Esophagus (tissue), 2 donors: ENCODE measurements around the gene RSF1. TPM values are rescaled to one million over a fixed set of nuclear protein-coding genes. Genes with fewer than 3 reads are reported as not detected.

Experiments
- H3K27ac ChIP-seq, 2 donors: one replicate each; pipeline ENCODE4 v1.5.1; 2013; ENCODE audit warnings: low read depth in 2 of 2, mild to moderate bottlenecking in 2 of 2, inconsistent platforms in 1 of 2, low read length in 1 of 2, moderate library complexity in 1 of 2
- H3K27me3 ChIP-seq, 2 donors: one replicate each; pipeline ENCODE4 v1.6.1; 2013; ENCODE audit warnings: low read length in 2 of 2, control low read depth in 1 of 2, mild to moderate bottlenecking in 1 of 2; ENCODE audit not compliant: insufficient read depth in 2 of 2, control insufficient read depth in 1 of 2
- H3K36me3 ChIP-seq, 2 donors: one replicate each; pipeline ENCODE4 v1.6.1; 2013; ENCODE audit warnings: low read length in 1 of 2; ENCODE audit not compliant: control insufficient read depth in 2 of 2, insufficient read depth in 2 of 2
- H3K4me1 ChIP-seq, 2 donors: one replicate each; pipeline ENCODE4 v1.6.1; 2013; ENCODE audit warnings: low read length in 1 of 2; ENCODE audit not compliant: control insufficient read depth in 2 of 2, insufficient read depth in 2 of 2
- H3K4me3 ChIP-seq, 2 donors: one replicate each; pipeline ENCODE4 v1.5.1; 2013; ENCODE audit warnings: low read length in 2 of 2, mild to moderate bottlenecking in 2 of 2, low read depth in 1 of 2, moderate library complexity in 1 of 2
- H3K9me3 ChIP-seq, 2 donors: one replicate each; pipeline ENCODE4 v1.6.1; 2013; ENCODE audit warnings: mild to moderate bottlenecking in 2 of 2, low read depth in 1 of 2, low read length in 1 of 2, moderate library complexity in 1 of 2; ENCODE audit not compliant: control insufficient read depth in 2 of 2, insufficient read depth in 1 of 2
- WGBS, 2 donors: extraction: QIAGEN DNeasy Blood & Tissue Kit; methylation state at CpG; one replicate each; pipeline ENCODE4 v1.1.7; 2013; 5-methylcytosine and 5-hydroxymethylcytosine counted together
- polyA plus RNA-seq, 2 donors: library from polyadenylated mRNA; stranded (reverse); fragments of 200-250 nt; gene quantifications; one replicate each; pipeline ENCODE4 v1.2.3, GENCODE V29; 2013
- donor health status: healthy with polysubstance abuse.
- donor health status: Bipolar disorder and iron deficiency.

The RSF1 gene
- polyA plus RNA-seq, 2 donors: 4.8 to 8.3 TPM

GRCh38 chr11:77762426-77762825 lies 58.1 kb downstream of the RSF1 start:
- Histone ChIP-seq H3K9me3 (no peaks in the 10 kb centered on the region), H3K36me3 (peaks cover 3% of the 10 kb centered on the region in 2 donors), H3K4me1 (no peaks in the 10 kb centered on the region), H3K27ac (no peak overlapping the region), H3K4me3 (no peak overlapping the region), H3K27me3 (no peaks in the 10 kb centered on the region)

DNA sequence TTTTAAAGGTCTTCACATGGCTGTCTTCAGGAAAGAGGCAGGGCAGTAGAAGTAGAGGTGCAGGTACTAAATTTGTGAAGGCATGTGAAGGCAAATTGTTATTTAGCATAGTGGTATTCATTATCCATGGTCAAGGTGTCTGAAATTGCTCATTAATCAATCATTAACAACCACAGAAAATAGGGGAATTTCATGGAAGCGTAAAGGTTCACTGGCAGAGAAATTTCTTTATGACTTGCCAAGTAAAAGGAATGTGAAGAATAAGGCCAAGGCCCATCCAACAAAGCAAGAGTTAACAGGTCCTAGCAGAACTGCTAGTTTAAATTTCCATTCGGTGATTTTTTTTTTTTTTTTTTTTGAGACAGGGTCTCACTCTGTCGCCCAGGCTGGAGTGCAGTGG lies 59.0 kb downstream of the RSF1 start:
- Histone ChIP-seq H3K4me1 (no peaks in the 10 kb centered on the region), H3K9me3 (no peaks in the 10 kb centered on the region), H3K36me3 (peaks cover 3% of the 10 kb centered on the region in 2 donors), H3K4me3 (no peak overlapping the region), H3K27ac (no peak overlapping the region), H3K27me3 (no peaks in the 10 kb centered on the region)
- WGBS, 2 donors: 53 to 66% methylated on average over 3 of the region's 3 CpGs

- no peaks in the 10 kb centered on the region for H3K27me3 ChIP-seq
- 84 to 89% methylated on average over 2 of the region's 2 CpGs for WGBS, 2 donors
- no peaks in the 10 kb centered on the region for H3K4me1 ChIP-seq
- no peaks in the 10 kb centered on the region for H3K36me3 ChIP-seq
- no peak overlapping the region for H3K27ac ChIP-seq
- no peak overlapping the region for H3K4me3 ChIP-seq
- no peaks in the 10 kb centered on the region for H3K9me3 ChIP-seq
Observed at GRCh38 chr11:77758331-77758730, 62.2 kb downstream of the RSF1 start.

DNA sequence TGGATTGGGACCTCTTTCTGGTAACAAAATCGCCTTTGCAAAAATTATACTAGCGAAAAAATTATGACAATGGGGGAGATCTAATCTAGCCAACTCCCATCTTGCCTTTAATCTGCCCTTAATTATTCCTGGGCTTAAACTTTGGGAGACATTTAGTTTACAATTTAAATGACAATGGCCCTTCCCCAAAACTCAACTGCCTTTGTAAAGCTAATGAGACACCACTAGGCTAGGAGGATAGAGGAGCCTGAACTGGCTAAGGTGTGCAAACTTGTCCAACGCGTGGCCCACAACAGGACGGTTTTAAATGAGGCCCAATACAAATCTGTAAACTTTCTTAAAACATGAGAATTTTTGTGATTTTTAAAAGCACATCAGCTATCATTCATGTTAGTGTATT lies 67.3 kb downstream of the RSF1 start:
- H3K36me3 ChIP-seq: no peaks in the 10 kb centered on the region

GRCh38 chr11:77752516-77752915 lies 68.0 kb downstream of the RSF1 start:
- Histone ChIP-seq H3K4me1 (peaks cover 0 to 2% of the 10 kb centered on the region in 2 donors), H3K27me3 (no peaks in the 10 kb centered on the region), H3K4me3 (no peak overlapping the region), H3K27ac (no peak overlapping the region), H3K36me3 (no peaks in the 10 kb centered on the region), H3K9me3 (no peaks in the 10 kb centered on the region)
- WGBS, 2 donors: 59 to 67% methylated on average over 3 of the region's 3 CpGs

More for the DNA sequence above, 67.3 kb downstream of the RSF1 start:
- H3K9me3 ChIP-seq: no peaks in the 10 kb centered on the region
- no peaks in the 10 kb centered on the region for H3K27me3 ChIP-seq
- WGBS, 2 donors: 95% methylated on average over 5 of the region's 5 CpGs
- no peak overlapping the region for H3K4me3 ChIP-seq
- no peak overlapping the region for H3K27ac ChIP-seq
- H3K4me1 ChIP-seq: peaks cover 0 to 2% of the 10 kb centered on the region in 2 donors

DNA sequence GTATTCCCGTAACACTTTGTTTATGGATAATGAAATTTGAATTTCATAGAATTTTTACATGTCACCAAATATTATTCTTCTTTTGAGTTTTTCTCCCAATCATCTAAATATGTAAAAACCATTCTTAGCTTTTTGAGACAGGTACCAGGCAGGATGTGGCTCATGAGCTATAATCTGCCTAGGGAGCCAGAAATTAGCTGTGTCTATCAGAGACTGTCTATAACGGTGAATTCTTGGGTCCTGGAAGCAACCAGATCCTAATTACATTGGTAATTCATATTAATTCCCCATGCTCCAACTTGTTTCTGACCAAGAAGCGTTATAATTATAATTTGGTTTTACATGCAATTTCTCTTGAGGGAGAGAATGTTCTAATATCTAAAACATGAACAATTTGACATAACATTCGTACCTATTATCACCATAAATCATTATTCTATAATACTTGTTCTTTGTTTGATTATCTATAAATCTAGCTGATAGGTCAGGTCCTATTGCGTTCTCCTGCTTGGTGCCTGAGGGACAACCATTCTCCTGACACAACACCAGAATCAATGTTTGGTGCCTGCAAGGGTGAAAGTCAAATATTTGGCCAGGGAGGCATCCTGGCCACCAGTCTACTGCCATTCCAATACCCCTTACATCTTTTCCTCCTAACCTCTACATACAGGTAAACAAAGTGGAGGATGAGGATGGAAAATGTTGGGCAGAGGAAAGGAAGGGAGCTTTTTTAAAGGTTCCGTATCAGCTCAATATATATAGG lies 69.9 kb downstream of the RSF1 start:
- Histone ChIP-seq H3K27me3 (no peaks in the 10 kb centered on the region), H3K36me3 (no peaks in the 10 kb centered on the region), H3K4me3 (no peak overlapping the region), H3K9me3 (no peaks in the 10 kb centered on the region), H3K4me1 (peaks cover 0 to 2% of the 10 kb centered on the region in 2 donors), H3K27ac (no peak overlapping the region)
- 91 to 93% methylated on average over 6 of the region's 6 CpGs for WGBS, 2 donors

DNA sequence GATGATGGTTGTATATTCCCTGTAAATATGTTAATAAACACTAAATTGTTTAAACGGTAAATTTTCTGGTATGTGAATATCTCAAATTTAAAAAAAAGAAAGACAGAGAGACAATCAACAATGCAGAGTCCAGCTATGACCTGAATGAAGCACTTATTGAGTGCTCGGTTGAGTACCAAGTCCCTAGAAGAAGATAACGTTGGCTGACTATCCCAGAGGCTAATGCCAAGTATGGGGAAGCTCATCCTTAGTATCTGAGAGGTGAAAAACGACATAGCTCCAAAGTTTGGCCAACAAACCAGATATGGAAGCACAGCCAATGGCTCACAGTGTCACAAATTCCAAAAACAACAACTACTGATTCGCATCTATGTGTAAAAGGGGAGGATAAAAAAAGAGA lies 71.3 kb downstream of the RSF1 start:
- Histone ChIP-seq H3K4me3 (no peak overlapping the region), H3K4me1 (peaks cover 0 to 2% of the 10 kb centered on the region in 2 donors), H3K27me3 (no peaks in the 10 kb centered on the region), H3K27ac (no peak overlapping the region), H3K9me3 (no peaks in the 10 kb centered on the region), H3K36me3 (no peaks in the 10 kb centered on the region)
- whole genome bisulfite sequencing, 2 donors: 88% methylated on average over 5 of the region's 5 CpGs

DNA sequence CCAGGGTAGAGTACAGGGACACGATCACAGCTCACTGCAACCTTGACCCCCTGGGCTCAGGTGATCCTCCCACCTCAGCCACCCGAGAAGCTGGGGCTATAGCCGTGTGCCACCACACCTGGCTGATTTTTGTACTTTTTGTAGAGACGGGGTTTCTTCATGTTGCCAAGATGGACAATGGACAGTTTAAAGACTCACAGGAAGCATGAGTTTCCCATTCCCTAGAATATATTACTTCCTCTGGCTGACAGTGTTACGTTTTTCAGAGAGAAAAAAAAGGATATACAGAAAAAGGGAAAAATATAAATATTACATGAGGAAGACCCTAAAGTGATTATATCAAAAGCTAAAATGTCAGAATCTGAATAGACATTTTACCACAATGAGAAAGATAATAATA lies 72.3 kb downstream of the RSF1 start:
- no peaks in the 10 kb centered on the region for H3K27me3 ChIP-seq
- H3K9me3 ChIP-seq: no peaks in the 10 kb centered on the region
- H3K36me3 ChIP-seq: no peaks in the 10 kb centered on the region
- H3K4me3 ChIP-seq: no peak overlapping the region
- H3K4me1 ChIP-seq: peaks cover 0 to 2% of the 10 kb centered on the region in 2 donors
- WGBS, 2 donors: 81 to 85% methylated on average over 5 of the region's 5 CpGs
- H3K27ac ChIP-seq: no peak overlapping the region

DNA sequence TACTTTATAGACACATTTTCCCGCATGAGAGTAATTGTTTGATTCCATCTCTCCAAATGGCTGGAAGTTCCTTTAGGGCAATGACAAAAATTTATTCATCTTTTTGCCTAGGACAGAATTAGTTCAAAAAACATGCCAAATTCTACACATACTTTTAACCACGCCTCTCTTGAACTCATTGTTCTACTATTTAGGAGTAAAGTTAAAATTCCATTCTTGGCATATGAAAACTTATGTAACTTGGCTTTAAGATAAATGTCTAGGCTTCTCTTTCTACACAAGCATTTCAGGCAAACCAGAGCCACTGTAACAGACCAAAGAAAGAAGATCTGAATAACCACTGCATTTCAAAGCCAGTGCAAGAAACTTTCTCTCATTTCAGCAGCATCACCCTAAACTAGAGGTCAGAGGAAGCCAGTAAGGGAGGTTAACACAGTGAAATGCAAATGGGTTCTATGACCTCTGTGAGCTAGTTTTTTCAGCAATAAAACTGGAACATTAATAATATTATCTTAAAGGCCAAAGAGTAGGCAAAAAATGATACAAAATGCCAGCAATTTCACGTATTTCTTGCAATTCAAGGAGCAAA lies 73.0 kb downstream of the RSF1 start:
- peaks cover 0 to 2% of the 10 kb centered on the region in 2 donors for H3K4me1 ChIP-seq
- 54 to 69% methylated on average over 3 of the region's 3 CpGs for WGBS, 2 donors
- H3K4me3 ChIP-seq: no peak overlapping the region
- no peaks in the 10 kb centered on the region for H3K9me3 ChIP-seq
- no peaks in the 10 kb centered on the region for H3K36me3 ChIP-seq
- H3K27me3 ChIP-seq: no peaks in the 10 kb centered on the region
- H3K27ac ChIP-seq: no peak overlapping the region

GRCh38 chr11:77736473-77736872 lies 84.0 kb downstream of the RSF1 start:
- Histone ChIP-seq H3K27ac (no peak overlapping the region), H3K4me1 (no peaks in the 10 kb centered on the region), H3K27me3 (no peaks in the 10 kb centered on the region), H3K36me3 (peaks cover 2 to 9% of the 10 kb centered on the region in 2 donors), H3K4me3 (no peak overlapping the region), H3K9me3 (peaks cover 2% of the 10 kb centered on the region in 2 donors)
- WGBS, 2 donors: 97 to 100% methylated on average over 2 of the region's 2 CpGs
